DND-41 (cell line): ENCODE results near the gene DCLK2.

Source experiments
- EZH2 ChIP-seq: IDR thresholded peaks from 3 replicates; pipeline ENCODE4 v1.6.1; 2012; ENCODE audit warnings: borderline replicate concordance, low read depth, mild to moderate bottlenecking, moderate library complexity, low read length, inconsistent platforms; ENCODE audit not compliant: severe bottlenecking
- TF ChIP-seq, protein P1 (sequence below): IDR thresholded peaks from 2 replicates; pipeline ENCODE4 v1.5.1; 2012; ENCODE audit warnings: borderline replicate concordance, low read length, moderate library complexity, mild to moderate bottlenecking; ENCODE audit not compliant: poor library complexity, severe bottlenecking; ENCODE audit errors: extremely low read depth

- TF ChIP-seq, protein P1, sequence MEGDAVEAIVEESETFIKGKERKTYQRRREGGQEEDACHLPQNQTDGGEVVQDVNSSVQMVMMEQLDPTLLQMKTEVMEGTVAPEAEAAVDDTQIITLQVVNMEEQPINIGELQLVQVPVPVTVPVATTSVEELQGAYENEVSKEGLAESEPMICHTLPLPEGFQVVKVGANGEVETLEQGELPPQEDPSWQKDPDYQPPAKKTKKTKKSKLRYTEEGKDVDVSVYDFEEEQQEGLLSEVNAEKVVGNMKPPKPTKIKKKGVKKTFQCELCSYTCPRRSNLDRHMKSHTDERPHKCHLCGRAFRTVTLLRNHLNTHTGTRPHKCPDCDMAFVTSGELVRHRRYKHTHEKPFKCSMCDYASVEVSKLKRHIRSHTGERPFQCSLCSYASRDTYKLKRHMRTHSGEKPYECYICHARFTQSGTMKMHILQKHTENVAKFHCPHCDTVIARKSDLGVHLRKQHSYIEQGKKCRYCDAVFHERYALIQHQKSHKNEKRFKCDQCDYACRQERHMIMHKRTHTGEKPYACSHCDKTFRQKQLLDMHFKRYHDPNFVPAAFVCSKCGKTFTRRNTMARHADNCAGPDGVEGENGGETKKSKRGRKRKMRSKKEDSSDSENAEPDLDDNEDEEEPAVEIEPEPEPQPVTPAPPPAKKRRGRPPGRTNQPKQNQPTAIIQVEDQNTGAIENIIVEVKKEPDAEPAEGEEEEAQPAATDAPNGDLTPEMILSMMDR = no peak
- TF ChIP-seq EZH2 = no peak
These were observed 104.5 kb downstream of the DCLK2 start for GRCh38 chr4:150182794-150183193.
